ENCODE results near the gene LRRC23.
"Not testable (repeated sequence)": the region's sequence is repeated elsewhere in the genome, so short reads cannot be mapped to it uniquely, and the experiment has no call there.

- TF ChIP-seq CTCF (IDR thresholded peaks at IDR 0.05; ENCODE audit: low read depth, low read length); POLR2A (IDR thresholded peaks at IDR 0.05; ENCODE audit: extremely low read depth, insufficient read length): not testable (repeated sequence)
- TF ChIP-seq, protein P1, sequence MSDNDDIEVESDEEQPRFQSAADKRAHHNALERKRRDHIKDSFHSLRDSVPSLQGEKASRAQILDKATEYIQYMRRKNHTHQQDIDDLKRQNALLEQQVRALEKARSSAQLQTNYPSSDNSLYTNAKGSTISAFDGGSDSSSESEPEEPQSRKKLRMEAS (IDR thresholded peaks at IDR 0.05; ENCODE audit: low read depth, low read length), result not testable (repeated sequence)
These were observed 3.5 kb downstream of the LRRC23 start for GRCh38 chr12:6908141-6908540.
